Measurements from ENCODE around the gene FILIP1L.

- no peak for TF ChIP-seq SIN3A (IDR thresholded peaks at IDR 0.05; ENCODE audit: borderline replicate concordance, insufficient read depth, low read length)
- TF ChIP-seq, protein P1, sequence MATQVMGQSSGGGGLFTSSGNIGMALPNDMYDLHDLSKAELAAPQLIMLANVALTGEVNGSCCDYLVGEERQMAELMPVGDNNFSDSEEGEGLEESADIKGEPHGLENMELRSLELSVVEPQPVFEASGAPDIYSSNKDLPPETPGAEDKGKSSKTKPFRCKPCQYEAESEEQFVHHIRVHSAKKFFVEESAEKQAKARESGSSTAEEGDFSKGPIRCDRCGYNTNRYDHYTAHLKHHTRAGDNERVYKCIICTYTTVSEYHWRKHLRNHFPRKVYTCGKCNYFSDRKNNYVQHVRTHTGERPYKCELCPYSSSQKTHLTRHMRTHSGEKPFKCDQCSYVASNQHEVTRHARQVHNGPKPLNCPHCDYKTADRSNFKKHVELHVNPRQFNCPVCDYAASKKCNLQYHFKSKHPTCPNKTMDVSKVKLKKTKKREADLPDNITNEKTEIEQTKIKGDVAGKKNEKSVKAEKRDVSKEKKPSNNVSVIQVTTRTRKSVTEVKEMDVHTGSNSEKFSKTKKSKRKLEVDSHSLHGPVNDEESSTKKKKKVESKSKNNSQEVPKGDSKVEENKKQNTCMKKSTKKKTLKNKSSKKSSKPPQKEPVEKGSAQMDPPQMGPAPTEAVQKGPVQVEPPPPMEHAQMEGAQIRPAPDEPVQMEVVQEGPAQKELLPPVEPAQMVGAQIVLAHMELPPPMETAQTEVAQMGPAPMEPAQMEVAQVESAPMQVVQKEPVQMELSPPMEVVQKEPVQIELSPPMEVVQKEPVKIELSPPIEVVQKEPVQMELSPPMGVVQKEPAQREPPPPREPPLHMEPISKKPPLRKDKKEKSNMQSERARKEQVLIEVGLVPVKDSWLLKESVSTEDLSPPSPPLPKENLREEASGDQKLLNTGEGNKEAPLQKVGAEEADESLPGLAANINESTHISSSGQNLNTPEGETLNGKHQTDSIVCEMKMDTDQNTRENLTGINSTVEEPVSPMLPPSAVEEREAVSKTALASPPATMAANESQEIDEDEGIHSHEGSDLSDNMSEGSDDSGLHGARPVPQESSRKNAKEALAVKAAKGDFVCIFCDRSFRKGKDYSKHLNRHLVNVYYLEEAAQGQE (IDR thresholded peaks at IDR 0.05; ENCODE audit: insufficient read depth in 1 of 2, low read depth in 2 of 2, low read length in 2 of 2) = no peak
Observed at GRCh38 chr3:99960941-99961340, 153.4 kb downstream of the FILIP1L start.
